Type B pancreatic cell (in vitro differentiated cells): Measurements from ENCODE around the gene PTGDS. TPM values are rescaled to one million over a fixed set of nuclear protein-coding genes. Genes with fewer than 3 reads are reported as not detected.

Experiments
- DNase-seq: peaks from one replicate; pipeline ENCODE4 v3.0.0; 2021; ENCODE audit warnings: mixed read lengths; ENCODE audit not compliant: unreplicated experiment; ENCODE audit errors: extremely low spot score
- H3K27ac Mint-ChIP-seq: 2 replicates; pipeline ENCODE4 v1.8.0; 2021; ENCODE audit warnings: mild to moderate bottlenecking, mixed read lengths
- H3K27me3 Mint-ChIP-seq: 2 replicates; pipeline ENCODE4 v1.8.0; 2021; ENCODE audit warnings: mixed read lengths
- H3K36me3 Mint-ChIP-seq: 2 replicates; pipeline ENCODE4 v1.8.0; 2021; ENCODE audit warnings: mixed read lengths
- H3K4me1 Mint-ChIP-seq: one replicate; pipeline ENCODE4 v1.8.0; 2021; ENCODE audit warnings: mixed read lengths; ENCODE audit not compliant: unreplicated experiment
- H3K4me3 Mint-ChIP-seq: 2 replicates; pipeline ENCODE4 v1.8.0; 2021; ENCODE audit warnings: mild to moderate bottlenecking, mixed read lengths
- H3K9me3 Mint-ChIP-seq: 2 replicates; pipeline ENCODE4 v1.8.0; 2021; ENCODE audit warnings: mixed read lengths
- CTCF ChIP-seq: fragments of 200-600 bp; sonication (generic); conservative IDR thresholded peaks from 2 replicates; pipeline ENCODE4 v1.5.0; 2021; ENCODE audit warnings: antibody characterized with exemption, mild to moderate bottlenecking
- total RNA-seq: library from RNA; stranded (reverse); gene quantifications from 2 replicates; pipeline ENCODE4 v1.2.1, GENCODE V29; 2021; ENCODE audit warnings: low replicate concordance

Gene PTGDS
- total RNA-seq, 1 donor from 2014 or later = 1.7 TPM

- no peaks in the 10 kb centered on the region for H3K36me3 Mint-ChIP-seq
- peaks cover 4% of the 10 kb centered on the region for H3K4me1 Mint-ChIP-seq
- no peaks in the 10 kb centered on the region for H3K27me3 Mint-ChIP-seq
- H3K4me3 Mint-ChIP-seq = no peak overlapping the region
- H3K27ac Mint-ChIP-seq = no peak overlapping the region
- DNase-seq = no peak
- no peak for TF ChIP-seq CTCF
- H3K9me3 Mint-ChIP-seq = no peaks in the 10 kb centered on the region
Measured at GRCh38 chr9:136970361-136970760, 6.9 kb upstream of the PTGDS start.

GRCh38 chr9:136971746-136972145 lies 5.6 kb upstream of the PTGDS start:
- no peak overlapping the region for H3K4me3 Mint-ChIP-seq
- H3K9me3 Mint-ChIP-seq = no peaks in the 10 kb centered on the region
- no peak for DNase-seq
- no peak overlapping the region for H3K27ac Mint-ChIP-seq
- TF ChIP-seq CTCF = no peak
- H3K4me1 Mint-ChIP-seq = no peaks in the 10 kb centered on the region
- H3K27me3 Mint-ChIP-seq = no peaks in the 10 kb centered on the region
- no peaks in the 10 kb centered on the region for H3K36me3 Mint-ChIP-seq

DNA sequence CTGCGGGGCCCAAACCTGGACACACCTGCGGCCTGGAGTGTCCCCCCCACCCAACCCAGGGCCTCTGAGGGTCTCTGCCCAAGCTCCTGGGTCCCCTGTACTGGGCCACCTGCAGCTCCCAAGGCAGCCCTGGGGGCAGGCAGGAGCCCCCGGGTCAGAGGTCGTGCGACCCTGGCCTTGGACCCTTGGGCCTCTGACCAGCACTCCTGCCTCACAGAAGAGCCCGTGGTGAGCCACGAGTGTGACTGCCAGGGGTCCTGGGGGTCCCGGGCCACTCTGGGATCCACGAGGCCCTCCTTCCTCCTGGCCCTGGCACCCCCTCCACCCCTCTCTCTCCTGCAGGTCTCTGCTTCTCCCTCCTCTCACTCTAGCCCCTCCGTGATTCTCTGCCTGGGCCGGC lies 5.0 kb upstream of the PTGDS start:
- TF ChIP-seq CTCF = no peak
- H3K36me3 Mint-ChIP-seq = no peaks in the 10 kb centered on the region
- no peak for DNase-seq
- no peak overlapping the region for H3K27ac Mint-ChIP-seq
- H3K4me3 Mint-ChIP-seq = no peak overlapping the region
- H3K9me3 Mint-ChIP-seq = no peaks in the 10 kb centered on the region
- no peaks in the 10 kb centered on the region for H3K27me3 Mint-ChIP-seq
- H3K4me1 Mint-ChIP-seq = no peaks in the 10 kb centered on the region

DNA sequence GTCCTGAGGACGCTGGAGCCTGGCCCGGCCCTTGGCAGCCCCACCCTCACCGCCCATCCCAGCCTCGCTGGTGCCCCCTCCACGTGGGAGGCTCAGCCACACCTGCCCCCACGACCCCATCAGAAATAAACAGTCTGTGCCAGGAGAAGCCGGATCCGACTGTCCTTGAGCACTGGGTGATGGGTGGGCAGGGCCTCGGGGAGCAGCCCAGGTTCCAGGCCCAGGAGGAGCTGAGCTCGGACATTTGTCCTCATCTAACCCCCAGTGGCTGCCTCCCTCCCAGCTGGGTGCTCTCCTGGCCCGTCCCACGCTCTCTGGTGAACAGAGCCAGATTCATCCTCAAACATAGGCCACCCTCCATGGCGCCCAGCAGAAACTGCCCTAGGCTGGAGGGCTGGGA lies 4.6 kb upstream of the PTGDS start:
- H3K4me1 Mint-ChIP-seq = no peaks in the 10 kb centered on the region
- no peak overlapping the region for H3K4me3 Mint-ChIP-seq
- H3K27me3 Mint-ChIP-seq = no peaks in the 10 kb centered on the region
- no peaks in the 10 kb centered on the region for H3K9me3 Mint-ChIP-seq
- H3K27ac Mint-ChIP-seq = no peak overlapping the region
- no peaks in the 10 kb centered on the region for H3K36me3 Mint-ChIP-seq
- no peak for TF ChIP-seq CTCF
- DNase-seq = no peak

GRCh38 chr9:136973618-136974617 lies 3.4 kb upstream of the PTGDS start:
- H3K27ac Mint-ChIP-seq = no peak overlapping the region
- no peaks in the 10 kb centered on the region for H3K9me3 Mint-ChIP-seq
- H3K4me1 Mint-ChIP-seq = no peaks in the 10 kb centered on the region
- TF ChIP-seq CTCF = no peak
- no peak for DNase-seq
- H3K36me3 Mint-ChIP-seq = no peaks in the 10 kb centered on the region
- no peaks in the 10 kb centered on the region for H3K27me3 Mint-ChIP-seq
- no peak overlapping the region for H3K4me3 Mint-ChIP-seq
